PC-3 (cell line): Measurements from ENCODE around the gene C5orf63. TPM values are rescaled to one million over a fixed set of nuclear protein-coding genes. Genes with fewer than 3 reads are reported as not detected.
A peak's percentile ranks its signal among the peaks of the same experiment; 100 is the strongest.

Source experiments
- ATAC-seq: fragments of 200-7000 bp; cut with Tn5 transposase; 2 replicates; pipeline ENCODE4 v1.9.1; 2020; ENCODE audit warnings: mild to moderate bottlenecking, moderate library complexity
- BruUV-seq: library from RNA; stranded (reverse); fragments of 400-500 nt; replicated peaks from 2 replicates; lab custom pipeline; 2021; lab: Mats Ljungman, UMichigan
- CTCF ChIA-PET: fragments of 300-600 bp; sonication (Branson Sonifier 250); formaldehyde crosslinking; loops from one replicate; lab custom pipeline; 2022; ENCODE audit warnings: antibody characterized with exemption; lab: Charles Lee
- POLR2A ChIA-PET: fragments of 300-600 bp; sonication (Branson Sonifier 250); formaldehyde crosslinking; loops from one replicate; lab custom pipeline; 2022; ENCODE audit warnings: antibody characterized with exemption; ENCODE audit not compliant: unreplicated experiment; lab: Charles Lee
- DNase-seq: peaks from one replicate; pipeline ENCODE4 v3.0.0-alpha.2; 2015
- H2AFZ ChIP-seq: fragments of 300-600 bp; sonication (generic); 2 replicates; pipeline ENCODE4 v1.6.0; 2016; ENCODE audit warnings: antibody characterized with exemption, low read length
- H3F3A ChIP-seq: fragments of 300-600 bp; sonication (generic); one replicate; pipeline ENCODE4 v1.6.0; 2017; ENCODE audit warnings: antibody characterized with exemption, low read length, control low read depth, mild to moderate bottlenecking; ENCODE audit not compliant: unreplicated experiment
- H3K27ac ChIP-seq: fragments of 300-600 bp; sonication (generic); 2 replicates; pipeline ENCODE4 v1.5.1; 2016; ENCODE audit warnings: mild to moderate bottlenecking, low read length
- H3K27me3 ChIP-seq: fragments of 300-600 bp; sonication (generic); 2 replicates; pipeline ENCODE4 v1.6.1; 2016; ENCODE audit warnings: low read length, mixed read lengths
- H3K36me3 ChIP-seq: fragments of 300-600 bp; sonication (generic); 2 replicates; pipeline ENCODE4 v1.6.1; 2016; ENCODE audit warnings: low read depth, mixed run types, low read length, mixed read lengths
- H3K4me1 ChIP-seq: fragments of 300-600 bp; sonication (generic); 2 replicates; pipeline ENCODE4 v1.5.1; 2016; ENCODE audit warnings: low read length; ENCODE audit not compliant: insufficient read depth
- H3K4me2 ChIP-seq: fragments of 300-600 bp; sonication (generic); 2 replicates; pipeline ENCODE4 v1.6.0; 2016; ENCODE audit warnings: low read length
- H3K4me3 ChIP-seq: fragments of 300-600 bp; sonication (generic); 2 replicates; pipeline ENCODE4 v1.5.1; 2016; ENCODE audit warnings: mild to moderate bottlenecking, low read length, mixed read lengths
- H3K79me2 ChIP-seq: fragments of 300-600 bp; sonication (generic); 2 replicates; pipeline ENCODE4 v1.6.1; 2017; ENCODE audit warnings: low read length, mixed read lengths
- H3K9ac ChIP-seq: fragments of 300-600 bp; sonication (generic); 2 replicates; pipeline ENCODE4 v1.6.0; 2016; ENCODE audit warnings: mild to moderate bottlenecking, low read length
- H3K9me2 ChIP-seq: fragments of 300-600 bp; sonication (generic); replicated peaks from 2 replicates; pipeline ENCODE4 v1.6.1; 2016; ENCODE audit warnings: mixed run types, low read length, mixed read lengths
- H3K9me3 ChIP-seq: fragments of 300-600 bp; sonication (generic); 2 replicates; pipeline ENCODE4 v1.6.1; 2016; ENCODE audit warnings: low read length, mixed read lengths
- H4K20me1 ChIP-seq: fragments of 300-600 bp; sonication (generic); 2 replicates; pipeline ENCODE4 v1.6.1; 2016; ENCODE audit warnings: low read length, mixed read lengths
- CTCF ChIP-seq: fragments of 300-600 bp; sonication (generic); conservative IDR thresholded peaks from 2 replicates; pipeline ENCODE4 v1.5.1; 2017; ENCODE audit warnings: antibody characterized with exemption, low read depth, mild to moderate bottlenecking, low read length
- EZH2 ChIP-seq: fragments of 300-600 bp; sonication (generic); IDR thresholded peaks from one replicate; pipeline ENCODE4 v1.6.1; 2017; ENCODE audit warnings: antibody characterized with exemption, mild to moderate bottlenecking, low read length; ENCODE audit not compliant: unreplicated experiment
- EZH2phosphoT487 ChIP-seq: fragments of 300-600 bp; sonication (generic); IDR thresholded peaks from 2 replicates; pipeline ENCODE4 v1.6.1; 2018; ENCODE audit warnings: mild to moderate bottlenecking, antibody characterized with exemption, low read length, borderline replicate concordance
- intact Hi-C: fragments of 100-400 bp; cut with micrococcal nuclease; formaldehyde crosslinking; loops from 2 replicates; pipeline ENCODE4 v1.9.0; 2023
- total RNA-seq: library from RNA; depleted of rRNA; stranded (reverse); fragments of >200 nt; gene quantifications from 2 replicates; pipeline ENCODE4 v1.2.3, GENCODE V29; 2014

C5orf63 gene
- total RNA-seq, 1 experiment from 2014 or later: 3.7 TPM

GRCh38 chr5:127012916-127013315 lies 60.4 kb downstream of the C5orf63 start:
- Histone ChIP-seq H3K4me3 (no peak overlapping the region), H2AFZ (no peak overlapping the region), H3K27me3 (no peaks in the 10 kb centered on the region), H3K9me3 (no peaks in the 10 kb centered on the region), H3K4me2 (no peak overlapping the region), H3K27ac (no peak overlapping the region), H3K4me1 (no peaks in the 10 kb centered on the region), H3K79me2 (no peaks in the 10 kb centered on the region), H3K36me3 (no peaks in the 10 kb centered on the region), H3K9ac (no peak overlapping the region), H3K9me2 (no peaks in the 10 kb centered on the region), H3F3A (no peaks in the 10 kb centered on the region), H4K20me1 (no peaks in the 10 kb centered on the region)
- CTCF ChIA-PET: no interaction called here
- DNase-seq: no peak
- ATAC-seq: no peak
- intact Hi-C loops: no loop called here
- no TSS peak for BruUV-seq
- no peak for TF ChIP-seq EZH2phosphoT487
- TF ChIP-seq CTCF: no peak
- TF ChIP-seq EZH2: no peak
- POLR2A ChIA-PET: no interaction called here

GRCh38 chr5:127011961-127012644 lies 61.2 kb downstream of the C5orf63 start:
- TF ChIP-seq EZH2phosphoT487: no peak
- TF ChIP-seq EZH2: no peak
- TF ChIP-seq CTCF: no peak

GRCh38 chr5:127011153-127011552 lies 62.1 kb downstream of the C5orf63 start:
- H3K27ac ChIP-seq: no peak overlapping the region
- peak; percentile 81 for ATAC-seq
- peak; percentile 66 for DNase-seq

More at GRCh38 chr5:127011961-127012644, 61.2 kb downstream of the C5orf63 start:
- H2AFZ ChIP-seq: no peak overlapping the region
- no peaks in the 10 kb centered on the region for H3K27me3 ChIP-seq
- no peak overlapping the region for H3K4me3 ChIP-seq
- no TSS peak for BruUV-seq
- intact Hi-C loops: no loop called here
- H3K27ac ChIP-seq: no peak overlapping the region
- H3F3A ChIP-seq: no peaks in the 10 kb centered on the region
- no peaks in the 10 kb centered on the region for H3K9me3 ChIP-seq
- DNase-seq (no peak), ATAC-seq (no peak)
- H3K79me2 ChIP-seq: no peaks in the 10 kb centered on the region
- no peak overlapping the region for H3K4me2 ChIP-seq
- no peaks in the 10 kb centered on the region for H3K4me1 ChIP-seq
- no peaks in the 10 kb centered on the region for H4K20me1 ChIP-seq
- ChIA-PET POLR2A (no interaction called here), CTCF (no interaction called here)
- H3K36me3 ChIP-seq: no peaks in the 10 kb centered on the region
- no peaks in the 10 kb centered on the region for H3K9me2 ChIP-seq
- H3K9ac ChIP-seq: no peak overlapping the region

More at GRCh38 chr5:127011153-127011552, 62.1 kb downstream of the C5orf63 start:
- no peak overlapping the region for H3K4me2 ChIP-seq
- H3K36me3 ChIP-seq: no peaks in the 10 kb centered on the region
- no peaks in the 10 kb centered on the region for H4K20me1 ChIP-seq
- H3F3A ChIP-seq: no peaks in the 10 kb centered on the region
- no peak overlapping the region for H3K9ac ChIP-seq
- H3K79me2 ChIP-seq: no peaks in the 10 kb centered on the region
- no TSS peak for BruUV-seq
- intact Hi-C loops: no loop called here
- ChIA-PET CTCF (no interaction called here), POLR2A (no interaction called here)
- H3K9me2 ChIP-seq: no peaks in the 10 kb centered on the region
- H3K9me3 ChIP-seq: no peaks in the 10 kb centered on the region
- TF ChIP-seq EZH2phosphoT487 (no peak), EZH2 (no peak), CTCF (no peak)
- no peak overlapping the region for H3K4me3 ChIP-seq
- no peaks in the 10 kb centered on the region for H3K27me3 ChIP-seq
- H3K4me1 ChIP-seq: no peaks in the 10 kb centered on the region
- no peak overlapping the region for H2AFZ ChIP-seq
